HG03139 (cell line): Measurements from ENCODE around the gene VPS37B.
"Not testable (repeated sequence)": the region's sequence is repeated elsewhere in the genome, so short reads cannot be mapped to it uniquely, and the experiment has no call there.

ENCODE experiments used
- ATAC-seq: cut with Tn5 transposase; IDR thresholded peaks from one replicate; pipeline ENCODE4 v1.9.1; 2021; ENCODE audit not compliant: unreplicated experiment

VPS37B gene

DNA sequence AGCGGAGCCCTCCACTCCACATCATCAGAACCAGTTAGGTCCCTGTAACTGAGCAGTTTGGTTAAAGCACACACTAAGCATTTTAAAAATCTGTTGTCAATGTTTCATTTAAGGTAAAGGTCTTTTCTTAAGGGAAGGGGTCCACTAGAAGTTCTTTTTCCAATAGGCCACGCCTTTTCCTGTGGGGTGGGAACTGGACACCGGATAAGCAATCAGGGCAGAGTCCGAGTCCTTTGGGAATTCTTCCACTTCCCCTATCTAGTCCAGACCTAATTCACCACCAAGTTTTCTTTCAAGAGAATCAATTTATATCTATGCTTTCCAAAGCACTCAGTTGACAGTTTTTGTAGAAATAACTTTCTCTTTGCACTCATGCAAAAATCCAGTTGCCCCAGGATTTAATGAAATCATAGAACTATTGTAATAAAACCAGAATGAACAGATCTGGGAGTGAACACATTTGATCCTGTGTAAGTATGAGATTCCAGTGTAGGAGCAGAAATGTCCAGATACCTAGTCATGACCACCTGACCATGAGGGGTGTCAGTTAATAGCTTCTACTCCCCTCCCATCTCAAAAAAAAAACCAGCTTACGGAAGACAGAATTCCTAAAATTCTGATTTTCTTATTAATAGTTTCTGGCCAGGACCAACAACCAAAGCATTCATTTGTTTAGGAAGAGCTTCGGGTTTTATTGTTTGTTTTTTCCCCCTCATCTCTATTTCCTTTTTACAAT, 11.7 kb downstream of the VPS37B start:
- ATAC-seq: no peak

GRCh38 chr12:122882908-122883558, 12.9 kb downstream of the VPS37B start:
- no peak for ATAC-seq

- no peak for ATAC-seq
Measured at GRCh38 chr12:122880668-122881067, 15.3 kb downstream of the VPS37B start.

DNA sequence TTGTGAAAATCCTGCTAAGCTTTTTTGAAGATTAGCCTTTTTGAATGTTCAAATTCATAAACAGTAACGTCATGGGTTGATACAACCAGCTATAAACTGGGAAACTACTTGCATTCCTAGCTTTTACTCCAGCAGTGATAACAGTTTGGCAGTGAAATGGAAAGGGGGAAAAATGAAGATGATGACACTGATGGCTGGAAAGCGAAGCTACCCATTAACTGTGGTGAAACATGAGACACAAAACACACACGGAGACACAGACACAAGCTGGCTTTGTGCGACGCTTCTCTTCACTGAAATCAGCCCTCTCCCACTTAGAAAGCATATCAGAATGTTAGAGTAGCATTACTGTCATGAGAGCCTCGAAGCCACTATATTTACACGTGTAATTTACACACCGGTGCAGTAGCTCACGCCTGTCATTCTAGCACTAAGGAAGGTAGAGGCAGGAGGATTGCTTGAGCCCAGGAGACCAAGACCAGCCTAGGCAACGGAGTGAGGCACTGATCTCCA, 15.7 kb downstream of the VPS37B start:
- ATAC-seq: no peak

- ATAC-seq: no peak
Measured at GRCh38 chr12:122878780-122879612, 16.9 kb downstream of the VPS37B start.

DNA sequence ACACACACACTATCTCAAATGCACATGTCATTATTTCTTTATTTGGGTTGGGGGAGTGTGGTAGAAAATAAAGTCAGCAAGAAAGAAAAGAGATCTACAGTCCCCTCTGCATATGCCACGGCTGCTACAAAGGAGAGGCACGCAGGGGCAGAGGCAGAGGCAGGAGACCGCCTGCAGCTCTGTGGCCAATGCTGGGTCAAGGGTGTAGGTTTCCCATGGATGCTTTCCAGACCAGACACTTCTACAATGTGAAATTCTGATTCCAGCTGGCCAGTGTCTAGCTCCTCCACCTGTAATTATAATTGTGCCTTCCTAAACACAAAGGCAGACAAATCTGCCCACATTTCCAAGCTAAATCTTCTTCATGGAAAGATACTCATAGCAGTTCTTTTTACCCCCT, 19.2 kb downstream of the VPS37B start:
- ATAC-seq: no peak

GRCh38 chr12:122876281-122876680, 19.6 kb downstream of the VPS37B start:
- ATAC-seq: not testable (repeated sequence)

GRCh38 chr12:122875590-122876220, 20.2 kb downstream of the VPS37B start:
- ATAC-seq: no peak

DNA sequence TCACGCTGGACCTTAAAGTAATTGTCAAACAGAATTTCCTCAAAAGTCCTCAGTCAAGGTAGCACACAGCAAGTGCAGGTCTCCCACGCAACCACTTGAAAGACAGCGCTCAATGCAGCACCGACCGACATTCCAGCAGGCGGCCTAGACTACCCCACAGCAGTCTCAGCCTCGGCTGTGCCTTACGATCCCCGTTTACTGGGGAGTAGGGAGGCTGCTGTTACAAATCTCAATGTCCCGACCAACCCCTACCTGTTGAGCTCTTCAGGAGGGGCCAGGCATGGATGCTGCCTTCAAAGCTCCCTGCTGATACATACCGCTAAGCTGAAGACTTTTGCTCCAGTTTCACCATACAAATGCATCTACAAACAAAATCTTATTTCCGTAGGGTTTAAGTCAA, 21.8 kb downstream of the VPS37B start:
- ATAC-seq: no peak

DNA sequence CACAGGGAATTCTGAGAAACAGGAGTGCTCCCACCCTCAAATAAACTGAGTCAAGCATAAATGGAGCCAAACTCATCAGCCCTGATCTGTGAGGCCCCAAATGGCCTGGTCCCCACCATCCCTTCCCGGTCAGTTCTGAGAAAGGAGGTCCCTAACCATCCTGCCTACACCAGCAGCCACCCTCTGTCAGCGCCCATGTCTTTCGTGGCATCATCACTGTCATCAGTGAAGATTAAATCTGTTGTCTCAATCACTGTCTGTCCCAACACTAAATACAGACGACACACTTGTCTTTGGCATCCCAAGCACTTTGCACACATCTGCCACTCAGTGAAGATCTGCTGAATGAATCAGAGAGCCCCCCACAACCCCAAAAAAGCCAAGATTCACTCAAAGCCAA, 22.4 kb downstream of the VPS37B start:
- no peak for ATAC-seq

GRCh38 chr12:122872815-122873361, 23.0 kb downstream of the VPS37B start:
- ATAC-seq: no peak

- ATAC-seq: no peak
Measured at GRCh38 chr12:122871851-122872780, 23.8 kb downstream of the VPS37B start.

DNA sequence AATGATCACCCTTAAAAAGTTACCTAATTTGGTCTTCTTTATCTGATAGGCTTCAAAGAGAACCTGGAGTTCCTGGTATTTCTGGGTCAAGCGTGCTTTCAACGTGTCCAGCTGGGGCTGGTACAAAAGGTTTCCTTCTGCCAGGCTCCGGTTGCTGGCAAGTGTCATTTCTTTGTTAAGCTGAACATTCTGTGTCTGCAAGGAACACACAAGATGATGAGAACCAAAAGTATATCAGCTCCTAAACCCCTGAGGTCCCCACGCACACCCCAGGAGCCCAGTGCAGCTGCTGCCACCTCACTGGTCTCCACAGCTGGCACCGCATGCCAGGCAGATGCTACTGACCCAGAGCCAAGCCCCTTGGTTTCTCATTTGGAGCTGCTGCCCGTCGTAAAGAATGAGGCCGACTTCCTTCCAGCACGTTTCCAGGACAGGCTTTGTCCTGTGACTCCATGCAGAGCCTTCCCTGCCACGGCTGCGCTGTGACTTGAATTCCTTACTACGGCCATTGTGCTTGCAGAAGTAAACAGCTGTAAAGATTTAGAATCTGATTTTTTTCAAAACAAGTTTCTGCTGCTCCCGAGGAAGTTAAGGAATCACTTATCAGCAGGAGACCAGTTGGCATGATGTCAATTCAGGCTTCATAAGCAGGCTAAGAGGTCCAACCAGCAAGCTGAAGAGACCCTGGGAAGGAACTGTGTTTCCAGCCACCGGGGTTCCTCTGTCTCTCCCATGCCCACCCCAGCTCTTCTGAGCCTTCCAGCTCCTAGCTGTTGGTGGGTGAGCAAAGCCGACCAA, 24.9 kb downstream of the VPS37B start:
- no peak for ATAC-seq

DNA sequence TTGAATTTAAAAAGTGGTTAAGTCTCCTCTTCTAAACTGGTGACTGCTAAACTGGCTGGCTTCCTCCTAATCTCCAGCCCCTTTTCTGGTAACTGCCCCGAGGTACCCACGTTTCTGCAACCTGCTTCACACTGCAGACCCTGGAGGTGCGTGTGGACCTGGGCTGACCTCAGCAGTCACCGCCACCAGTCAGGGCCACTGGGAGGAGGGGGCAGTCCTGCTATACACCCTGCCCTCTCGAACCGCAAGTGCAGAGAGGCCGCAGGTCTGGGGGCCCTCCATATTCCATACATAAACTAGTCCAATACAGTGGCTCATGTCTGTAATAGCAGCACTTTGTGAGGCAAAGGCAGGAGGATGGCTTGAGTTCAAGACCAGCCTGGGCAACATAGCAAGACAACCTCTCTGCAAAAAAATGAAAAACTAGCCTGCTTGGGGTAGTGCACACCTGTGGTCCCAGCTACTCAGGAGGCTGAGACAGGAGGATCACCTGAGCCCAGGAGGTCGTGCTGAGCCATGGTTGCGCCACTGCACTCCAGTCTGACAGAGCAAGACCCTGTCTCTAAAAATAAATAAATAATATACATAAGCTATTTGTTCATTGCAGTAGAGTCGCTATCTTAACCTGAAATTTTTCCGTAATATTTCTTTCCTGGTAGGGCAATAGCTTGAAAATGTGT, 25.6 kb downstream of the VPS37B start:
- no peak for ATAC-seq

DNA sequence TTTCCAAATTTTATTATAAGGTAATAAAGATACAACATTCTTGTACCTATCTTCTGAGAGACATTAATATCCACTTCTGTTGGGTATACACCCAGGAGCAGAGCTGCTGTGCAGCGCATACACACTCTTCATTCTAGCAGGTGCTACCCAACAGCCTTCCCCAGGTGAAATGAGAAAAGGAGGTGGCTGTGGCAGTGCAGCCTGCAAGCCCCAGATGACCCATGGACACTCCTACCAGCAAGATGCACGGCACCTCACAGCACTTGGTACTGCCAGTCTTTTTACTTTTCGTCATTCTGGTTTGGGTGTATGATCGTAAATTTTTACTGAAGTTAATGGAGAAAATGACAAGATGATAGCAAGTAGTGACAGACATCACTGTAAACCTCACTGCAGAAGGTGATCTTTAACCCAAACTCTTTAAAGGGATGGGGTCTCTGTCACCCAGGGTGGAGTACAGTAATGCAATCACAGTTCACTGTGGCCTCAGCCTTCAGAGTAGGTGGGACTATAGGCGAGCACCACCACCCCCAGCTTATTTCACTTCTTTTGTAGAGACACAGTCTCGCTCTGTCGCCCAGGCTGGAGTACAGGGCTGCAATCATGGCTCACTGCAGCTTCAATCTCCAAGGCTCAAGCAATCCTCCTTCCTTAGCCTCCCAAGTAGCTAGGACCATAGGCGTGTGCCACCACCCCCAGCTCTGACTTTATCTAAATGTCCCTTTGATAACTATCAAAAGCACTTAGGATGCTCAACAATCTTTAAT, 26.5 kb downstream of the VPS37B start:
- ATAC-seq: no peak

DNA sequence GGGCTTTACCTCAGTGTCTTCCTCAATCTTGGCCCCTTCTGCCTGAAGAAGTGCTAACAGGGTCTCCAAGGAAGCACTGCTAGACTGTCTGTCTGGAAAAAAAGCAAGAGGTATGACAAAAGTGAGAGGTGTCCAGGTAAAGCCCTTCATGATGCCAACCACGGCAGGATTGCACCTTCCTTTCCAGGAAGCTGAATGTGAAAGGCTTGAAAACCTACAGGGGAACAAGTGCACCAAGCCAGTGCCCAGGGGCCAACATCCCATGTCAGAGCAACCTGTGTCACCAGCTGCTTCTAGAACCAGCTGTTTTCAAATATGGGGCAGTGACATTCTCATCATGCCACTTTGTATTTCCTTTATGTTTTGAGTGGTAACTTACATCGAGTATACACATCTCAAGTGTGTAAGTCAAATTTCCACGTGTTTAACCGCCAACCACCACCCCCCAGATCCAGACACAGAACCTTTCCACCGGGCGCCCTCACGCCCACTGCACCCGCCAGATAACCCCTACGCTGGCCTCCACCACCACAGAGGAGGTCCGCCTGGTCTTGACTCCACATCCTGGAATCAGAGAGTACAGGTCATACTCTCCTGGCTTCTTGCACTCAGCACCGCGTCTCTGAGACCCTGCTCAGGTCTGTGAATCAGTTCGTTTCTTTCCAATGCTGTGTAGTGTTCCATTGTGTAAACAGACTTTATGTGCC, 27.3 kb downstream of the VPS37B start:
- ATAC-seq: no peak
